Measurements from ENCODE around the gene IL34. TPM values are rescaled to one million over a fixed set of nuclear protein-coding genes. Genes with fewer than 3 reads are reported as not detected.

The IL34 gene
- total RNA-seq, 2 experiments from 2014 or later: not detected

- Mint-ChIP-seq H3K4me3 (no peak overlapping the region), H3K36me3 (no peaks in the 10 kb centered on the region), H3K27ac (no peak overlapping the region), H3K4me1 (no peaks in the 10 kb centered on the region), H3K27me3 (no peaks in the 10 kb centered on the region), H3K9me3 (ENCODE audit: low read depth) (no peaks in the 10 kb centered on the region)
- CTCF ChIA-PET: no interaction called here
- DNase-seq: no peak
- no peak for ATAC-seq
These were observed 58.2 kb downstream of the IL34 start for GRCh38 chr16:70704586-70704985.

GRCh38 chr16:70705056-70705455 is 58.7 kb downstream of the IL34 start:
- Mint-ChIP-seq H3K27ac (no peak overlapping the region), H3K27me3 (no peaks in the 10 kb centered on the region), H3K4me3 (no peak overlapping the region), H3K36me3 (no peaks in the 10 kb centered on the region), H3K4me1 (peaks cover 2% of the 10 kb centered on the region), H3K9me3 (ENCODE audit: low read depth) (no peaks in the 10 kb centered on the region)
- ATAC-seq (no peak), DNase-seq (no peak)
- CTCF ChIA-PET: no interaction called here

GRCh38 chr16:70706948-70707465 is 60.6 kb downstream of the IL34 start:
- Mint-ChIP-seq H3K4me1 (peaks cover 3% of the 10 kb centered on the region), H3K4me3 (no peak overlapping the region), H3K27me3 (no peaks in the 10 kb centered on the region), H3K27ac (no peak overlapping the region), H3K9me3 (ENCODE audit: low read depth) (no peaks in the 10 kb centered on the region), H3K36me3 (no peaks in the 10 kb centered on the region)
- no peak for ATAC-seq
- CTCF ChIA-PET: no interaction called here
- DNase-seq: no peak

- CTCF ChIA-PET: no interaction called here
- peaks cover 3% of the 10 kb centered on the region for H3K4me1 Mint-ChIP-seq
- H3K27ac Mint-ChIP-seq: no peak overlapping the region
These were observed 62.2 kb downstream of the IL34 start for GRCh38 chr16:70708366-70709246.

GRCh38 chr16:70709457-70709856 is 63.1 kb downstream of the IL34 start:
- Mint-ChIP-seq H3K4me1 (peaks cover 3% of the 10 kb centered on the region), H3K4me3 (no peak overlapping the region), H3K36me3 (no peaks in the 10 kb centered on the region), H3K9me3 (ENCODE audit: low read depth) (no peaks in the 10 kb centered on the region), H3K27ac (no peak overlapping the region), H3K27me3 (no peaks in the 10 kb centered on the region)
- no peak for ATAC-seq
- CTCF ChIA-PET: interaction anchor here (0.6 kb wide), 1 partner anchor 28 kb away, joined by 3 read pairs; no protein-coding TSS in a partner anchor
- no peak for DNase-seq

More at GRCh38 chr16:70708366-70709246, 62.2 kb downstream of the IL34 start:
- Mint-ChIP-seq H3K4me3 (no peak overlapping the region), H3K9me3 (ENCODE audit: low read depth) (no peaks in the 10 kb centered on the region), H3K27me3 (no peaks in the 10 kb centered on the region), H3K36me3 (no peaks in the 10 kb centered on the region)
- ATAC-seq (no peak), DNase-seq (no peak)

- CTCF ChIA-PET: interaction anchor here (0.6 kb wide), 1 partner anchor 27 kb away, joined by 3 read pairs; no protein-coding TSS in a partner anchor
- H3K27ac Mint-ChIP-seq: no peak overlapping the region
- H3K36me3 Mint-ChIP-seq: no peaks in the 10 kb centered on the region
- no peak for ATAC-seq
- H3K4me1 Mint-ChIP-seq: peaks cover 3% of the 10 kb centered on the region
- no peaks in the 10 kb centered on the region for H3K9me3 Mint-ChIP-seq (ENCODE audit: low read depth)
- no peak for DNase-seq
- H3K27me3 Mint-ChIP-seq: no peaks in the 10 kb centered on the region
- H3K4me3 Mint-ChIP-seq: no peak overlapping the region
These were observed 63.6 kb downstream of the IL34 start for GRCh38 chr16:70709942-70710341.

Other genes with a start within 250 kb of the IL34 start
- 10 to 100 TPM; 23.6 to 34.2 TPM for gene ST3GAL2, start 207.5 kb upstream of the IL34 start, total RNA-seq
- gene FCSK, start 192.0 kb upstream of the IL34 start, total RNA-seq: 10 to 100 TPM; 17.8 to 20.9 TPM
- 10 to 100 TPM; 67.3 to 72.5 TPM for gene COG4, start 123.0 kb upstream of the IL34 start, total RNA-seq
- 100 to 1,000 TPM; 407 to 541 TPM for gene SF3B3, start 122.7 kb upstream of the IL34 start, total RNA-seq
- gene MTSS2, start 39.5 kb downstream of the IL34 start, total RNA-seq: 1 to 10 TPM; 1.4 to 1.7 TPM
- gene VAC14, start 154.6 kb downstream of the IL34 start, total RNA-seq: 10 to 100 TPM; 36.2 to 38.6 TPM